ENCODE results near the gene SLC6A8. TPM values are rescaled to one million over a fixed set of nuclear protein-coding genes. Genes with fewer than 3 reads are reported as not detected.

The SLC6A8 gene
- 7.0 and 19.5 TPM in 2 replicates for total RNA-seq

DNA sequence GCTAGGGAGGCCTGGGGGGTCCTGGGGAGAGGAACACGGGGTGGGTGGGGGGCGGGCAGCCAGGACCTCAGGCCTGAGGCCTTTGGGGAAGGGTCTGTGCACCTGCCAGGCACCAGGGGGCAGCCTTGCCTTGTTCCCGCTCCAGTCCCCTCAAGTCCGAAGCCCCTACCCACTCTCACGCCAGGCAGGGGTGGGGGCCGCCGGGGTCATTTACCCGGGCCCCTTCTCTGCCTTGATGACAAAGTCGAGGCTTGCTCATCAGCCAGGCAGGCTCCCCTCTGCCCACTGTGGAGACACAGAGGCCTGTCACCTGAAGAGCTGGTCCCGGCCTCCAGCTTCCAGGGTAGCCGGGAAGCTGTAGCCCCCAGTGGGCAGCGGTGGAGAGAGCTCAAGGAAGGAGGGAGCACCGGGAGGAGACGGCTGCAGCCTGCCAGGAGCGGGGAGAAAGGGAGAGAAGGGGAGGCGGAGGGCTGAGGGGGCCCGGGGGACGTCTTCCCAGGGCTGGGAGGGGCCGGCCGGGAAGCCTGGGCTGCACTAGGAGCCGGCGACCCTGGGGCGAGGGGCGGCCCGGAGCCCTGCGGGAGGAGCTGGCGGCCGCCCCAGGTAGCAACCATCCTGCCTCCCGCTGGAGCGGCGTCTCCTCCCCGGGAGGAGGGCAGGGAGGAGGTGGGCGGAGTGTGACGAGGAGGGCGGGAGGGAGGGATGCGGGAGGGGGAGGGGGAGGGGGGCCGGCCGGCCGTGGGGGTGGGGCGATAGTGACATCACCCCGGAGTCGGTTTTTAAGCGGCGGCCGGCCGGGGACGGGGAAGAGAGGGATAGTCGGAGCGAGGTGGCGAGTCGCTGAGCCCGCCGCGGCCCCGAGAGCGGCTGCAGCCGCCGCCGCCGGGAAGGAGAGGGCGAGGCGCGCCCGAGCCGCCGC is at the start of gene SLC6A8:
TSS of gene SLC6A8 (plus strand) at position 806 of the 919 bp plus-strand sequence. CDS start 649 bp downstream, outside the sequence.

DNA sequence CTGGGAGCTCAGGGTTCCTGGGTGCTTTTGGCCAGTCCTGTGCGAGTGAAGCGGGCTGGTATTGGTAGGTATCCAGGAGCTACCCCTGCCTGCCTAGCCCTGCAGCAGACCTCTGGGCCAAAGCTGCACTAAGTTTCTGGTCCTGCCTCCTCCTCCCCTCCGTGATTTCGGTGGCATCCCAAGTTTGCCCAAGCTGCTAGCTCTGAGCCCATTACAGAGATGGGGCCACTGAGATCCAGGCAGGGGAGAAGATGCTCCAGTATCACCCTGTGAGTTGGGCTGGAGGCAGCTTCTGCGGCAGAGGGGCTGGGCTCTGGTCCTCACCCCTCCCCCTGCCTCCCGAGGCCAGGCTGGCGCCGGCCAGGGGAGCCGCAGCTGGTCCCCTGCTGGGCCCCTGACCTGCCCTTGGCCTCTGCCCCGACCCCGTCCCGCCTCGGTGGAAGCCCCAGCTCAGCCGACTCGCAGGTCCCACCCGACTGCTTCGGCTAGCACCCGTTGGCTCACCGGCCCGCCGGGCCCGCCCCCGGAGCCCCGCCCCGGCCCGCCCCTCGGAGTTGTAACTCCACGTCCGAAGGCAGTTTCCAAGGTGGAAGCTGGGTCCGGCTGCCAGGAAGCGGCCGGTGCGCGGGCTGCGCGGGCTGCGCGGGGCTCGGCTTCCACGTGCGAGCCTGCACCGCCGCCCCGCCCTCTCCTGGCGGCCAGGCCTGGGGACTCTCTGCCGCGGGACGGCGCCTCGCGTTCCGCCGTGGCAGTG is 40.9 kb upstream of the SLC6A8 start, which contains the start of gene DUSP9:
TSS of gene DUSP9 (plus strand) at position 584 of the 754 bp plus-strand sequence. CDS start 751 bp downstream, outside the sequence.

GRCh38 chrX:153673428-153674218 is 14.1 kb upstream of the SLC6A8 start, which contains the start of gene PNCK:
TSS of gene PNCK (minus strand) at chrX:153673813. CDS start at chrX:153673076, 737 bp downstream.

GRCh38 chrX:153724252-153725038 is 36.7 kb downstream of the SLC6A8 start, which contains the start of the genes ABCD1 and BCAP31:
TSS of gene ABCD1 (plus strand) at chrX:153724856. CDS start at chrX:153725267, 411 bp downstream.
TSS of gene BCAP31 (minus strand) at chrX:153724387. CDS start at chrX:153723244, 1,143 bp downstream.

Other genes starting within 250 kb of the SLC6A8 start
- gene TREX2, start 241.9 kb upstream of the SLC6A8 start, total RNA-seq: 1.9 and 2.4 TPM in 2 replicates
- gene HAUS7, start 217.3 kb upstream of the SLC6A8 start, total RNA-seq: 19.6 and 32.5 TPM in 2 replicates
- gene BGN, start 192.9 kb upstream of the SLC6A8 start, total RNA-seq: 9.0 and 27.9 TPM in 2 replicates
- gene ATP2B3, start 170.3 kb upstream of the SLC6A8 start, total RNA-seq: under 0.01 TPM in 1 of 2 replicates, not detected in the other
- gene CCNQ, start 88.8 kb upstream of the SLC6A8 start, total RNA-seq: 31.7 and 47.8 TPM in 2 replicates
- 0.11 TPM in 1 of 2 replicates, not detected in the other for gene DUSP9, start 40.7 kb upstream of the SLC6A8 start, total RNA-seq
- 1.2 TPM in 1 of 2 replicates, not detected in the other for gene PNCK, start 14.1 kb upstream of the SLC6A8 start, total RNA-seq
- 174 and 188 TPM in 2 replicates for gene BCAP31, start 36.5 kb downstream of the SLC6A8 start, total RNA-seq
- gene ABCD1, start 36.9 kb downstream of the SLC6A8 start, total RNA-seq: 9.6 and 11.0 TPM in 2 replicates
- gene PLXNB3, start 76.3 kb downstream of the SLC6A8 start, total RNA-seq: 5.5 and 8.1 TPM in 2 replicates
- 0.44 and 1.7 TPM in 2 replicates for gene SRPK3, start 93.1 kb downstream of the SLC6A8 start, total RNA-seq
- 50.4 and 60.0 TPM in 2 replicates for gene IDH3G, start 106.4 kb downstream of the SLC6A8 start, total RNA-seq
- 50.1 and 101 TPM in 2 replicates for gene SSR4, start 106.7 kb downstream of the SLC6A8 start, total RNA-seq
- gene PDZD4, start 142.6 kb downstream of the SLC6A8 start, total RNA-seq: 0.12 and 0.22 TPM in 2 replicates
- gene L1CAM, start 198.2 kb downstream of the SLC6A8 start, total RNA-seq: 2.7 and 5.5 TPM in 2 replicates
- not detected in 2 replicates for gene AVPR2, start 216.7 kb downstream of the SLC6A8 start, total RNA-seq
- gene ARHGAP4, start 238.3 kb downstream of the SLC6A8 start, total RNA-seq: 2.7 and 3.6 TPM in 2 replicates
- 48.6 and 76.7 TPM in 2 replicates for gene NAA10, start 247.1 kb downstream of the SLC6A8 start, total RNA-seq

Data from uterine smooth muscle cell (primary cell).